GM13977 (cell line): ENCODE measurements around the gene NR4A1.

Source experiments
- DNase-seq: peaks from one replicate; pipeline ENCODE4 v3.0.0; 2012; ENCODE audit warnings: low spot score
- in situ Hi-C: fragments of 300-500 bp; cut with MboI; formaldehyde crosslinking; loops from one replicate; pipeline ENCODE4 v1.12.0; 2022; ENCODE audit warnings: low sequenced_read_pairs, low pct_unique_long_range_greater_than_20kb, mixed read lengths, inconsistent platforms; ENCODE audit not compliant: unreplicated experiment
- TF ChIP-seq, protein P1 (sequence below): IDR thresholded peaks from 2 replicates; pipeline ENCODE4 v1.5.1; 2012; ENCODE audit warnings: mild to moderate bottlenecking, control low read depth; ENCODE audit not compliant: insufficient read depth; ENCODE audit errors: extremely low read depth, missing control alignments

The NR4A1 gene

DNA sequence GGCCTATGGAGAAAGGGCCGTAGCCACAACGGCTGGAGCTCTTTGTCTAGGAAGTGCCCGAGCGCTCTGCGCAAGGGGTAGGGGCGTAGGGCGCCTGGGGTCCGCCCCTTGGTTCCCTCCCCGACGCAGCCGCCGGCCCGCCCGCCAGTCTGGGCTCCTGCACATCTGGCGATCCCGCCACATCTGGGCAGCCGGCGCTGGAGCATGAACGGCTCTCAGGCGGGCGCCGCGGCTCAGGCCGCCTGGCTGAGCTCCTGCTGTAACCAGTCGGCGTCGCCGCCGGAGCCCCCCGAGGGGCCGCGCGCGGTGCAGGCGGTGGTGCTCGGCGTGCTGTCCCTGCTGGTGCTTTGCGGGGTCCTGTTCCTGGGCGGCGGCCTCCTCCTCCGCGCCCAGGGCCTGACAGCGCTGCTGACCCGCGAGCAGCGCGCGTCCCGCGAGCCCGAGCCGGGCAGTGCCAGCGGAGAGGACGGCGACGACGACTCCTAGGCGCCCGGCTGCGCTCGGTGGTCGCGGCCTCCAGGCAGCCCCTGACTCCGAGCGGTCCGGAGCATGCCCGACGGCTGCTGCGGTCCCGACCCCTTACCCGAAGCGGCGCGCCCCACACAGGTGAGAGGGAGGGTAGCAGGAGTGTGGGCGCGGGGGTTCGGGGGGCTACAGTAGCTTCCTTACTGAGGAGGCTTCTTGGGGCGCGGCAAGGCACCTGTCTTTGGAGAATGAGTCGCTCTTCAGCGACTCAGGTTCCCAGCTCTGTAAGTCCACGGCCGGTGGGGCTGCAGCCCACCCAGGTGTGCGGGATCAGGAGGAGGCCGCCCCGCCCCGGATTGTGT lies 28.5 kb downstream of the NR4A1 start, which contains the start of gene SMIM41:
TSS of gene SMIM41 (plus strand) at position 129 of the 827 bp plus-strand sequence. CDS start at position 205, 76 bp downstream.
- TF ChIP-seq, protein P1, sequence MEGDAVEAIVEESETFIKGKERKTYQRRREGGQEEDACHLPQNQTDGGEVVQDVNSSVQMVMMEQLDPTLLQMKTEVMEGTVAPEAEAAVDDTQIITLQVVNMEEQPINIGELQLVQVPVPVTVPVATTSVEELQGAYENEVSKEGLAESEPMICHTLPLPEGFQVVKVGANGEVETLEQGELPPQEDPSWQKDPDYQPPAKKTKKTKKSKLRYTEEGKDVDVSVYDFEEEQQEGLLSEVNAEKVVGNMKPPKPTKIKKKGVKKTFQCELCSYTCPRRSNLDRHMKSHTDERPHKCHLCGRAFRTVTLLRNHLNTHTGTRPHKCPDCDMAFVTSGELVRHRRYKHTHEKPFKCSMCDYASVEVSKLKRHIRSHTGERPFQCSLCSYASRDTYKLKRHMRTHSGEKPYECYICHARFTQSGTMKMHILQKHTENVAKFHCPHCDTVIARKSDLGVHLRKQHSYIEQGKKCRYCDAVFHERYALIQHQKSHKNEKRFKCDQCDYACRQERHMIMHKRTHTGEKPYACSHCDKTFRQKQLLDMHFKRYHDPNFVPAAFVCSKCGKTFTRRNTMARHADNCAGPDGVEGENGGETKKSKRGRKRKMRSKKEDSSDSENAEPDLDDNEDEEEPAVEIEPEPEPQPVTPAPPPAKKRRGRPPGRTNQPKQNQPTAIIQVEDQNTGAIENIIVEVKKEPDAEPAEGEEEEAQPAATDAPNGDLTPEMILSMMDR: no peak
- in situ Hi-C loops: loop anchor here (10.0 kb wide), 1 partner anchor 45 kb away; no protein-coding TSS in a partner anchor
- DNase-seq: no peak

DNA sequence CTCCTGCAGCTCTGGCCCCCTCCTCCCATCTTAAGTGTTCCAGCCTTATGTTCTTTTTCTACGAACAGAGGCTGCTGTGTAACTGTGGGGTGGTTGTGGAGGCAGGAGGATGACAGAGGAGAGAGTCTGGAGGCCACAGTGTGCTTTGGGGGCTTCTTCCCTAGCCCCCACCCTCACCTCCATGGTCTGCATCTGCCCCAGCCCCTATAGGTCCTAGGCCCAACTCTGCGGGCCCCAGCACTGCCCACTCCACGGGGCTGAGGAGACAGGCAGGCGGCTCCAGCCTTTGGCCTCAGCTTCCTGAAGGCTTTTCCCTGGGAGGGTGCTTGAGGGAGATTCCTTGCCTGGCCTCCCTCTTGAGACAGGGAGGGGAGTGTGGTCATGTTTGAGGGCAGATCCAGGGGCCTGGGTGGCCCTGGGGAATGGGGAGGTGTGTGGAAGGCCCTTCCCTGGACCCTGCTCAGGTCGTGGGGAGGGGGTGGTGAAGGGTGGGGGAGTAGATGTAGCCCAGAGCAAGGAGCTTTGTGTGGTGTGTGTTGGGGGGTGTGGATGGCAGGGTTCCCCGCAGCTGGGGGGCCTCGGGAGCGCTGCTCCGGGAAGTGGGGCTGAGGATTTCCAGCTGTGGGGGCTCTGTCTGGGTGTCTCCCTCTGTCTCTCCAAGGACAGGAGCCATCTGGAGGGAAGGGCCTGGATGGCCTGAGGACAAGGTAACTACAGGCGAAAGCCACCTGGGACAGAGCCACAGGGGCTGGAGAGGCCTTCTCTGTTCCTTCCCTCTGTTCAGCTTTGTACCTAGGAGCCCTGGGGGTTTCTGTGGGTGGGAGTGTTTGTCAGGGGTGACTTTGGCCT lies 29.4 kb downstream of the NR4A1 start:
- in situ Hi-C loops: loop anchor here (10.0 kb wide), 1 partner anchor 46 kb away; no protein-coding TSS in a partner anchor
- no peak for DNase-seq
- TF ChIP-seq, protein P1: no peak

DNA sequence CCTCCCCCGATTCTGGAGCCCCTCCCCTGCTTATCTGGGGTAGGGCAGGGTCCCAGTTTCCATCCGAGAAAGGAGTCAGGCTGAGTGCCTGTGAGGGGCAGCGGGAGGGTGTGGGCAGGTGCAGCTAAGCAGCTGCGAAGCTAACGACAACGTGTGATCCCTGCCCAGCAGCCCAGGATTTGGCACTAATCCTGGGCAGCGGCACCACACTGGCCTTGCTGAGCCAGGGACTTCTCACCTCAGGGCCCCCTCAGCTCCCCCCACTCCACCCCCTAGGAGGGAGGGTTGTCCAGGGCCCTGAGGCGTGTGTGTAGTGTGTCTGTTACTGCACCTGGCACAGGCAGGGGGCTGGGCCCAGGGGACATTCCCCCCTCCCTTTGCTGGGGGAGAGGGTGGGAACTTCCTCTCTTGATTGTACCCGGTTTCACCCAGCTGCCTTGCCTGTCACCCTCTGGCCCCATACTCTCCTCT lies 30.1 kb downstream of the NR4A1 start:
- TF ChIP-seq, protein P1: no peak
- in situ Hi-C loops: loop anchor here (10.0 kb wide), 1 partner anchor 46 kb away; no protein-coding TSS in a partner anchor
- DNase-seq: peak; percentile 67

DNA sequence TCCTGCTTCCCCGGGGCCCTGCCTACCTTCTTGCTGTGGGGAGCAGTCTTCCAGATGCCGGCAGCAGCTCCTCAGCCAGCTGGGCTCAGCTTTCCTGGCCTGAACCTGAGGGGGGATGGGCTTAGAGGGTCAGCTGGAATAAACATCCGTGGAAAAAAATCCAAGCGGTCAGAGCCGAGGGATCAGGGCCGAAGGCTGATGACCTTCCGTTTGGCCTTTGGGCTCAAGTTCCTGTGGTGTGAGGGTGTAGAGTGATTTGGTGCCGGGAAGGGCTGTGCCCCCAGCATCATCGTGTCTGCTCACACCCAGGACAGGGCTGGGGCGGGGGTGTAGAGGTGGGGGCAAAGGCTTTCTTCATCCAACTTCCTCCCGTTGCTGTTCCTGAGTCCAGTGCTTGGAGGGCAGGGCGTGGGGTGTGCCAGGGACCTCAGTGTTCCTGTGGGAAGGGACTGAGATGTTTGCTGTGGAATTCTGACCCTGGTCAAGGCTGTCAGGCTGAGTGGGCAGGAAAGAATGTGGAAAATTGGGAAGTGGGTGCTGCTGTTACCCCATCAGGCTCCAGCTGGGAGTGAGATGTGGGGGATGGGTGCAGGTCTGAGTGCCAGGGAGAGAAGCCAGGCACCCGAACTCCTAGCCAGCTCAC lies 30.9 kb downstream of the NR4A1 start:
- TF ChIP-seq, protein P1: no peak
- no peak for DNase-seq
- in situ Hi-C loops: loop anchor here (10.0 kb wide), 1 partner anchor 47 kb away; no protein-coding TSS in a partner anchor

DNA sequence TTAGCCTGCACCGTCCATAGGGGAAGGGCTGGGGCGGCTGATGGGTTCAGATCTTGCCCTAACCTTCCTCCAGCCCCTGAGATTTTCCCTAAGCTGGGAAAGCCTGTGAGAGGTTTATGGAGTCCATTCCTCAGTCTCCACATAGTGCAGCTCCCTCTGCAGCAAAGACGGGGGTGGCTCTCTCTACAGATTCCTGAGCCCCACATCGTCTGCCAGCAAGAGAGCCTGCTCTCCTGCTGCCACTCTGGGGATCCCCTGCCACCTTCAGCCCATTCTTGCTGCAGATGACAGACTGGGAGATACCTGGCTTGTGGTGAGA lies 31.4 kb downstream of the NR4A1 start:
- in situ Hi-C loops: loop anchor here (10.0 kb wide), 1 partner anchor 48 kb away; no protein-coding TSS in a partner anchor
- no peak for DNase-seq

More for the DNA sequence above, 31.4 kb downstream of the NR4A1 start:
- TF ChIP-seq, protein P1: no peak
